Muscle layer of duodenum (tissue), 2 donors: ENCODE measurements around the gene TIMM8B.
"Not testable (repeated sequence)": the region's sequence is repeated elsewhere in the genome, so short reads cannot be mapped to it uniquely, and the experiment has no call there.

ENCODE experiments used
- H3K27ac ChIP-seq: one replicate; pipeline ENCODE4 v1.7.0; 2013; ENCODE audit warnings: mild to moderate bottlenecking, low read length
- H3K27me3 ChIP-seq: one replicate; pipeline ENCODE4 v1.7.0; 2013; ENCODE audit warnings: low read depth, mild to moderate bottlenecking, control low read depth, low read length
- H3K36me3 ChIP-seq, 2 donors: one replicate each; pipeline ENCODE4 v1.7.0; 2013; ENCODE audit warnings: low read length in 2 of 2, control low read depth in 1 of 2, mild to moderate bottlenecking in 1 of 2; ENCODE audit not compliant: insufficient read depth in 2 of 2, control insufficient read depth in 1 of 2
- H3K4me1 ChIP-seq, 2 donors: one replicate each; pipeline ENCODE4 v1.7.0; 2013; ENCODE audit warnings: low read length in 2 of 2, mild to moderate bottlenecking in 2 of 2, control low read depth in 1 of 2, moderate library complexity in 1 of 2; ENCODE audit not compliant: insufficient read depth in 2 of 2, control insufficient read depth in 1 of 2
- H3K4me3 ChIP-seq, 2 donors: one replicate each; pipeline ENCODE4 v1.7.0; 2013; ENCODE audit warnings: low read length in 2 of 2, low read depth in 1 of 2, mild to moderate bottlenecking in 1 of 2
- H3K9me3 ChIP-seq, 2 donors: one replicate each; pipeline ENCODE4 v1.7.0; 2013; ENCODE audit warnings: low read length in 2 of 2, control low read depth in 1 of 2, mild to moderate bottlenecking in 1 of 2; ENCODE audit not compliant: control insufficient read depth in 1 of 2
- donor health status: healthy.

Gene TIMM8B

DNA sequence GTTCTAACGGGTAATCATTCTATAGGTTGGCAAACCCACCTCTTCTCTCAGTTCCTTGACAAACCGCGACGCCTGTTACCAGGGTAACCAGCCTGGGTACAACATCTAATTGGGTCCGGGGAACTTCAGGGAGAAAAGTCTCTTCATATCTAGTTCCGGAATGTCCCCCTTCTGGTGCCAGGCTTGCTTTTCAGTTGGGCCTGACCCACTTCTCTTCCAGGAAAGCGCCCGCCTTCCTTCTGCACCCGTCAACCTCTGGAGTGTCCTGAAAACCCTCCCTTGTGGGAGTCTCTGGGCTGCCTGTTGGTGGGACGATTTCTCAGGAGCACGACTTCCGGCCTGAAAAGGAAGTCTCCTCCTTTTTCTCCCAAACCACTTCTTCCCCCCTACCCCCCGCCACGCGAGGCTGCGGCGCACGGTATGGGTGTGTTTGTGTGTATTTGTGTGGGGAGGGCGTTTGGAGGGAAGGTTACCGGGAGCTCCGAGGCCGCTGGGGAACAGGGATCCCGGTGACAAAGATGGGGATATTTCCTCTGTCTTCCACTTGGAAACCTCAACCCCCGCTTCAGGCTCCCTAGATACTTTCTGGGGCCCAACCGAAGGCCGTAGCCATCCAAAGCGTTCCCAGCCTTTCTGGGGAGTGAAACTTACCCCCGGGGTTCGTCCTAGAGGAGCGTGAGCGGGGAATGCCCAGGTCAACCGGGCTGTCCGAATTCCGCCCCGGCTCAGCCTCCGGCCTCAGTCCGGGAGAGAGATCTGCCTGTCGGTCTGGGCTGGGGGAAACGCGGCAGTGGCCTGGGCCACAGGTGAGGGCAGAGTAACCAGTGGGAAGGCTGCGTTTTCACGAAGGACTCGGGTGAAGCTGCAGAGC is 12.4 kb downstream of the TIMM8B start, which contains the start of the genes NKAPD1 and PIH1D2:
Gene NKAPD1, plus strand, starts transcription at position 359 of the 871 bp plus-strand sequence. CDS start 1,276 bp downstream, outside the sequence.
Gene PIH1D2, minus strand, starts transcription at position 77 of the 871 bp plus-strand sequence. CDS start 843 bp downstream, outside the sequence.
- Histone ChIP-seq H3K36me3 (peaks cover 15 to 30% of the 10 kb centered on the region in 2 donors), H3K4me1 (peaks cover 8 to 22% of the 10 kb centered on the region in 2 donors), H3K4me3 (peak within 1 kb of the TSS; percentile 91 to 100), H3K9me3 (no peaks in the 10 kb centered on the region), H3K27ac (peak within 1 kb of the TSS; percentile 83), H3K27me3 (no peaks in the 10 kb centered on the region)

DNA sequence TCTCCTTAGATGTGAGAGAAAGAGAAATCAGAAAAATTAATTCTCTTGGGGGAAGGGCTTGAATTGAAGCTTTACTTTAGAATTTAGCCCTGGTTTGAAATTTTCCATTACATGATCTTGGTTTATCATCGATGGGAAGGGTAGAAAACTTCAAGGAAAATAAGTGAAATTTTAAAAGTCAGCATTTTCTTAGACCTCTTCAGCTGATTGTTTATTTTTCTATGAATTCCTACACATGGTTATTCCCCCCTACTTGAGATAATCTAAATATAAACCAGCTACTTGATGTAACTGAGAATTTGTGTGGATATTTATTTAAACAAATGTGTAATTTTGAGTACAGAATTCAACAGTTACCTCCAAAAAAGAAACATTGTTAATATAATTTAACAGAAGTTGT is 23.6 kb downstream of the TIMM8B start:
- H3K4me3 ChIP-seq: no peak overlapping the region
- H3K4me1 ChIP-seq: no peaks in the 10 kb centered on the region
- H3K27me3 ChIP-seq: no peaks in the 10 kb centered on the region
- H3K9me3 ChIP-seq: no peaks in the 10 kb centered on the region
- H3K36me3 ChIP-seq: peaks cover 14 to 42% of the 10 kb centered on the region in 2 donors
- no peak overlapping the region for H3K27ac ChIP-seq

GRCh38 chr11:112058103-112058502 is 28.5 kb downstream of the TIMM8B start:
- Histone ChIP-seq H3K36me3 (peaks cover 20 to 71% of the 10 kb centered on the region in 2 donors), H3K27me3 (no peaks in the 10 kb centered on the region)

DNA sequence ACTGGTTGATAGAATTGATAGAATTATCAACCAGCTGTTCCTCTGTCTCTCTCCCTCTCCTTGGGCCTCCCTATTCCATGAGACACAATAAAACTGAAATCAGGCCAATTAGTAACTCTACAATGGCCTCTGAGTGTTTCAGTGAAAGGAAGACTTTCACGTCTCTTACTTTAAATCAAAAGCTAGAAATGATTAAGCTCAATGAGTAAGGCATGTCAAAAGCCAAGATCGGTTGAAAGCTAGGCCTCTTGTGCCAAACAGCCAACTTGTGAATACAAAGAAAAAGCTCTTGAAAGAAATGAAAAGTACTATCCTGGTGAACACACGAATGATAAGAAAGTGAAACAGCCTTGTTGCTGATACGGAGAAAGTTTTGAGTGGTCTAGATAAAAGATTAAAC is 29.4 kb downstream of the TIMM8B start:
- no peak overlapping the region for H3K27ac ChIP-seq

More at GRCh38 chr11:112058103-112058502, 28.5 kb downstream of the TIMM8B start:
- H3K4me3 ChIP-seq: no peak overlapping the region
- no peaks in the 10 kb centered on the region for H3K4me1 ChIP-seq
- H3K27ac ChIP-seq: no peak overlapping the region
- H3K9me3 ChIP-seq: no peaks in the 10 kb centered on the region

DNA sequence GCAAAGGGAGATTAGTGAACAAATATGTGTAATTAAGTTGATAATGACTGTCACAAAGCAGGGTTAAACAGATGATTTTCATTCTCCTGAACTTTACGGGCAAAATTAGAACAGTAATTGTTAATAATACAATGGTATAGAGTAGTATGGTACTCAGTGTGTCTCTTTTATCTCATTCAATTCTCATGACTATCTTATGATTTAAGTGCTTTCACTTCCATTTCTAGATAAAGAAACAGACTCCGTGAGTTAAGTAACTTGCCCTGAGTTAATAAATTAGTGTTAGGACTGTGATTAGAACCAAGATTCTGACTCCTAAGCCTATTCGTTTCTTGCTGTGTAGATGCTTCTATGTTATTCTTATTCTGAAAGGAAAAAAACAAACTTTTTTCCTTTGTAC is 34.8 kb downstream of the TIMM8B start:
- Histone ChIP-seq H3K4me3 (no peak overlapping the region), H3K27ac (no peak overlapping the region), H3K9me3 (no peaks in the 10 kb centered on the region), H3K36me3 (peaks cover 23 to 54% of the 10 kb centered on the region in 2 donors), H3K27me3 (no peaks in the 10 kb centered on the region), H3K4me1 (no peaks in the 10 kb centered on the region)

More for the DNA sequence above, 29.4 kb downstream of the TIMM8B start:
- Histone ChIP-seq H3K4me3 (no peak overlapping the region), H3K4me1 (no peaks in the 10 kb centered on the region), H3K27me3 (no peaks in the 10 kb centered on the region), H3K36me3 (peaks cover 21 to 69% of the 10 kb centered on the region in 2 donors), H3K9me3 (no peaks in the 10 kb centered on the region)

- Histone ChIP-seq H3K27me3 (no peaks in the 10 kb centered on the region), H3K36me3 (peaks cover 26 to 48% of the 10 kb centered on the region in 2 donors), H3K4me1 (no peaks in the 10 kb centered on the region), H3K9me3 (no peaks in the 10 kb centered on the region), H3K27ac (no peak overlapping the region), H3K4me3 (no peak overlapping the region)
These were observed 35.8 kb downstream of the TIMM8B start for GRCh38 chr11:112050721-112051120.

DNA sequence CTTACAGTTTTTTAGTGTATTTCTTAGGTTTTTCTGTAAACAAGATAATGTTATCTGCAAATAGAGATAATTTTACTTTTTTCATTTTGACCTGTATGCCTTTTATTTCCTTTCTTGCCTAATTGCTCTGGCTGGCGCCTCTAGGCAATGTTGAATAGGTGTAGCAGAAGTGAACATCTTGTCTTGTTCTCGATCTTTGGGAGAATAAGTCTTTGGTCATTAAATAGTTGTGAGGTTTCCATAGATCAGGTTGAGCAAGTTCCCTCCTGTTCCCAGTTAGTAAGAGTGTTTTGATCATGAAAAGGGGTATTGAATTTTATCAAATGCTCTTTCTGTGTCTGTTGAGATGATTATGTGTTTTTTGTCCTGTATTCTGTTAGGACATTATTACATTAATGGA is 36.8 kb downstream of the TIMM8B start:
- H3K36me3 ChIP-seq: peaks cover 31 to 54% of the 10 kb centered on the region in 2 donors
- no peak overlapping the region for H3K27ac ChIP-seq
- H3K4me3 ChIP-seq: no peak overlapping the region
- H3K4me1 ChIP-seq: no peaks in the 10 kb centered on the region
- no peaks in the 10 kb centered on the region for H3K27me3 ChIP-seq
- no peaks in the 10 kb centered on the region for H3K9me3 ChIP-seq

DNA sequence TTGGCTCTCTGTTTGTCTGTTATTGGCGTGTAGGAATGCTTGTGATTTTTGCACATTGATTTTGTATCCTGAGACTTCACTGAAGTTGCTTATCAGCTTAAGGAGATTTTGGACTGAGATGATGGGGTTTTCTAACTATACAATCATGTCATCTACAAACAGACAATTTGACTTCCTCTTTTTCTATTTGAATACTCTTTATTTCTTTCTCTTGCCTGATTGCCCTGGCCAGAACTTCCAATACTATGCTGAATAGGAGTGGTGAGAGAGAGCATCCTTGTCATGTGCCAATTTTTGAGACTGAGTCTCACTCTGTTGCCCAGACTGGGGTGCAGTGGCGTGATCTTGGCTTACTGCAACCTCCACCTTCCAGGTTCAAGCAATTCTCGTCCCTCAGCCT is 38.3 kb downstream of the TIMM8B start:
- H3K9me3 ChIP-seq, H3K4me3 ChIP-seq, H3K4me1 ChIP-seq, H3K27ac ChIP-seq, H3K27me3 ChIP-seq: not testable (repeated sequence)
- H3K36me3 ChIP-seq: peaks cover 27 to 47% of the 10 kb centered on the region in 2 donors

DNA sequence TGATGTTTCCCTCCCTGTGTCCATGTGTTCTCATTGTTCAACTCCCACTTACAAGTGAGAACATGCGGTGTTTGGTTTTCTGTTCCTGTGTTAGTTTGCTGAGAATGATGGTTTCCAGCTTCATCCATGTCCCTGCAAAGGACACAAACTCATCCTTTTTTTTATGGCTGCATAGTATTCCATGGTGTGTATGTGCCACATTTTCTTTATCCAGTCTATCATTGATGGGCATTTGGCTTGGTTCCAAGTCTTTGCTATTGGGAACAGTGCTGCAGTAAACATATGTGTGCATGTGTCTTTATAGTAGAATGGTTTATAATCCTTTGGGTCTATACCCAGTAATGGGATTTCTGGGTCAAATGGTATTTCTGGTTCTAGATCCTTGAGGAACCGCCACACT is 39.9 kb downstream of the TIMM8B start:
- not testable (repeated sequence) for H3K9me3 ChIP-seq, H3K27me3 ChIP-seq, H3K4me3 ChIP-seq, H3K4me1 ChIP-seq, H3K27ac ChIP-seq
- H3K36me3 ChIP-seq: peaks cover 23 to 42% of the 10 kb centered on the region in 2 donors

GRCh38 chr11:112044961-112045360 is 41.6 kb downstream of the TIMM8B start:
- no peaks in the 10 kb centered on the region for H3K9me3 ChIP-seq
- H3K27me3 ChIP-seq: no peaks in the 10 kb centered on the region
- H3K36me3 ChIP-seq: peaks cover 18 to 41% of the 10 kb centered on the region in 2 donors
- H3K27ac ChIP-seq: no peak overlapping the region
- H3K4me1 ChIP-seq: no peaks in the 10 kb centered on the region
- no peak overlapping the region for H3K4me3 ChIP-seq

GRCh38 chr11:112042961-112043304 is 43.6 kb downstream of the TIMM8B start:
- Histone ChIP-seq H3K36me3 (peaks cover 27 to 43% of the 10 kb centered on the region in 2 donors), H3K9me3 (no peaks in the 10 kb centered on the region), H3K27ac (no peak overlapping the region), H3K4me3 (no peak overlapping the region), H3K4me1 (no peaks in the 10 kb centered on the region), H3K27me3 (no peaks in the 10 kb centered on the region)
